GM21515 (cell line): ENCODE measurements around the gene SLC22A15.
A peak's percentile ranks its signal among the peaks of the same experiment; 100 is the strongest.

Source experiments
- ATAC-seq: cut with Tn5 transposase; IDR thresholded peaks from one replicate; pipeline ENCODE4 v1.9.1; 2021; ENCODE audit not compliant: unreplicated experiment

Gene SLC22A15

GRCh38 chr1:116099379-116099778 is 123.1 kb downstream of the SLC22A15 start:
- no peak for ATAC-seq

GRCh38 chr1:116099919-116100318 is 123.6 kb downstream of the SLC22A15 start:
- no peak for ATAC-seq

- no peak for ATAC-seq
Observed at GRCh38 chr1:116104667-116105066, 128.4 kb downstream of the SLC22A15 start.

GRCh38 chr1:116105996-116106395 is 129.7 kb downstream of the SLC22A15 start:
- no peak for ATAC-seq

GRCh38 chr1:116106646-116107045 is 130.3 kb downstream of the SLC22A15 start:
- ATAC-seq, result no peak

- ATAC-seq, result no peak
Observed at GRCh38 chr1:116107371-116107770, 131.1 kb downstream of the SLC22A15 start.

GRCh38 chr1:116110567-116111523 is 134.5 kb downstream of the SLC22A15 start, which contains the start of gene MAB21L3:
TSS of gene MAB21L3 (plus strand) at chr1:116111399. CDS start at chr1:116112616, 1,217 bp downstream.
- peak; percentile 61 for ATAC-seq

- no peak for ATAC-seq
Observed at GRCh38 chr1:116111524-116112021, 135.3 kb downstream of the SLC22A15 start.

GRCh38 chr1:116112388-116113140 is 136.3 kb downstream of the SLC22A15 start:
- no peak for ATAC-seq

GRCh38 chr1:116113615-116114014 is 137.3 kb downstream of the SLC22A15 start:
- ATAC-seq, result no peak

GRCh38 chr1:116115476-116116439 is 139.4 kb downstream of the SLC22A15 start:
- no peak for ATAC-seq

- no peak for ATAC-seq
Observed at GRCh38 chr1:116118471-116118870, 142.2 kb downstream of the SLC22A15 start.
